GM18861 (cell line): Measurements from ENCODE around the gene CEACAM6.

ENCODE experiments used
- ATAC-seq: cut with Tn5 transposase; IDR thresholded peaks from one replicate; pipeline ENCODE4 v1.9.1; 2021; ENCODE audit not compliant: unreplicated experiment

The CEACAM6 gene

GRCh38 chr19:41795031-41795461 is 39.7 kb downstream of the CEACAM6 start:
- ATAC-seq, result no peak

GRCh38 chr19:41796362-41796761 is 41.0 kb downstream of the CEACAM6 start, which contains the start of gene CEACAM3:
Gene CEACAM3, plus strand, starts transcription at chr19:41796587. Its CDS starts 91 bp downstream, at chr19:41796678.
- ATAC-seq, result no peak

- ATAC-seq, result no peak
Observed at GRCh38 chr19:41796901-41797300, 41.6 kb downstream of the CEACAM6 start.

GRCh38 chr19:41799444-41800000 is 44.2 kb downstream of the CEACAM6 start:
- no peak for ATAC-seq

- ATAC-seq, result no peak
Observed at GRCh38 chr19:41801031-41801430, 45.7 kb downstream of the CEACAM6 start.

- no peak for ATAC-seq
Observed at GRCh38 chr19:41801792-41802211, 46.5 kb downstream of the CEACAM6 start.

- no peak for ATAC-seq
Observed at GRCh38 chr19:41802770-41803169, 47.4 kb downstream of the CEACAM6 start.

GRCh38 chr19:41804336-41804735 is 49.0 kb downstream of the CEACAM6 start:
- no peak for ATAC-seq

GRCh38 chr19:41807176-41807575 is 51.8 kb downstream of the CEACAM6 start:
- ATAC-seq, result no peak

GRCh38 chr19:41808663-41809566 is 53.6 kb downstream of the CEACAM6 start:
- ATAC-seq, result no peak

GRCh38 chr19:41810301-41810700 is 55.0 kb downstream of the CEACAM6 start:
- no peak for ATAC-seq

GRCh38 chr19:41811036-41811435 is 55.7 kb downstream of the CEACAM6 start:
- no peak for ATAC-seq

- ATAC-seq, result no peak
Observed at GRCh38 chr19:41811981-41812380, 56.7 kb downstream of the CEACAM6 start.

- ATAC-seq, result no peak
Observed at GRCh38 chr19:41813911-41814310, 58.6 kb downstream of the CEACAM6 start.

GRCh38 chr19:41815301-41815700 is 60.0 kb downstream of the CEACAM6 start:
- no peak for ATAC-seq

GRCh38 chr19:41816761-41817160 is 61.4 kb downstream of the CEACAM6 start:
- no peak for ATAC-seq

- ATAC-seq, result no peak
Observed at GRCh38 chr19:41821003-41821735, 65.8 kb downstream of the CEACAM6 start.
